ENCODE data around the gene CLCF1.

DNA sequence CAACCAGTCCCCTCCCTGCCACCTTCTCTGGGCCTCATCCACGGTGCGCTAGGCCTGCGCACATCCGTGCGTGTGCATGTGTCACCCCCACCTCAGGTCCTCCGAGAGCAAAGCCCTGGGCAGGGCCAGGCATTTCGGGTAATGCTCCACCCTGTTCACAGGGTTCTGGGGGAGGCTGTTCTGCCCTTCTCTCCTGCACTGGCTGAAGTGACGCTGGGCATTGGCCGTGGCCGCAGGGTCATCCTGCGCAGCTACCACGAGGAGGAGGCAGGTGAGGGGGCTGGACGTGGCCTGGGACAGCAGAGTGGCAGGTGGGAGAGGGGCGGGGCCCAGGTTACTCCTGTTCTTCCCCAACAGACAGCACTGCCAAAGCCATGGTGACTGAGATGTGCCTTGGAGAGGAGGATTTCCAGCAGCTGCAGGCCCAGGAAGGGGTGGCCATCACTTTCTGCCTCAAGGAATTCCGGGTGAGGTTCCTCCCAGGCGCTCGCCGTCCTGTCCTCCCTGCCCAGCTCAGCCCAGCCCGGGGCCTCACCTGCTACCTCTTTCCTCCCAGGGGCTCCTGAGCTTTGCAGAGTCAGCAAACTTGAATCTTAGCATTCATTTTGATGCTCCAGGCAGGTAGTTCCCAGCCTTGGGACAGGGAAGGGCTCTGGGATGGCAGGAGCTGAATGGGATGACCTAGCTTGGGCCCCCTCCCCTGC is 22.3 kb upstream of the CLCF1 start:
- TF ChIP-seq, protein P1, sequence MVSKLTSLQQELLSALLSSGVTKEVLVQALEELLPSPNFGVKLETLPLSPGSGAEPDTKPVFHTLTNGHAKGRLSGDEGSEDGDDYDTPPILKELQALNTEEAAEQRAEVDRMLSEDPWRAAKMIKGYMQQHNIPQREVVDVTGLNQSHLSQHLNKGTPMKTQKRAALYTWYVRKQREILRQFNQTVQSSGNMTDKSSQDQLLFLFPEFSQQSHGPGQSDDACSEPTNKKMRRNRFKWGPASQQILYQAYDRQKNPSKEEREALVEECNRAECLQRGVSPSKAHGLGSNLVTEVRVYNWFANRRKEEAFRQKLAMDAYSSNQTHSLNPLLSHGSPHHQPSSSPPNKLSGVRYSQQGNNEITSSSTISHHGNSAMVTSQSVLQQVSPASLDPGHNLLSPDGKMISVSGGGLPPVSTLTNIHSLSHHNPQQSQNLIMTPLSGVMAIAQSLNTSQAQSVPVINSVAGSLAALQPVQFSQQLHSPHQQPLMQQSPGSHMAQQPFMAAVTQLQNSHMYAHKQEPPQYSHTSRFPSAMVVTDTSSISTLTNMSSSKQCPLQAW (CRISPR knock-in tag; IDR thresholded peaks at IDR 0.05): no peak
- TF ChIP-seq POLR2A (IDR thresholded peaks at IDR 0.05; ENCODE audit: insufficient read depth in 1 of 2, low read depth in 2 of 2, low read length in 2 of 2) (0 out of 4 replicates have a peak, but pooled peaks of 1 of the 2 experiments have one; percentile 42), NFIC (IDR thresholded peaks at IDR 0.05; ENCODE audit: low read length) (no peak), PHF21A (CRISPR knock-in tag; IDR thresholded peaks at IDR 0.05) (no peak)
- TF ChIP-seq, protein P2, sequence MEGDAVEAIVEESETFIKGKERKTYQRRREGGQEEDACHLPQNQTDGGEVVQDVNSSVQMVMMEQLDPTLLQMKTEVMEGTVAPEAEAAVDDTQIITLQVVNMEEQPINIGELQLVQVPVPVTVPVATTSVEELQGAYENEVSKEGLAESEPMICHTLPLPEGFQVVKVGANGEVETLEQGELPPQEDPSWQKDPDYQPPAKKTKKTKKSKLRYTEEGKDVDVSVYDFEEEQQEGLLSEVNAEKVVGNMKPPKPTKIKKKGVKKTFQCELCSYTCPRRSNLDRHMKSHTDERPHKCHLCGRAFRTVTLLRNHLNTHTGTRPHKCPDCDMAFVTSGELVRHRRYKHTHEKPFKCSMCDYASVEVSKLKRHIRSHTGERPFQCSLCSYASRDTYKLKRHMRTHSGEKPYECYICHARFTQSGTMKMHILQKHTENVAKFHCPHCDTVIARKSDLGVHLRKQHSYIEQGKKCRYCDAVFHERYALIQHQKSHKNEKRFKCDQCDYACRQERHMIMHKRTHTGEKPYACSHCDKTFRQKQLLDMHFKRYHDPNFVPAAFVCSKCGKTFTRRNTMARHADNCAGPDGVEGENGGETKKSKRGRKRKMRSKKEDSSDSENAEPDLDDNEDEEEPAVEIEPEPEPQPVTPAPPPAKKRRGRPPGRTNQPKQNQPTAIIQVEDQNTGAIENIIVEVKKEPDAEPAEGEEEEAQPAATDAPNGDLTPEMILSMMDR (CRISPR knock-in tag; IDR thresholded peaks at IDR 0.05): no peak
- TF ChIP-seq, protein P3, sequence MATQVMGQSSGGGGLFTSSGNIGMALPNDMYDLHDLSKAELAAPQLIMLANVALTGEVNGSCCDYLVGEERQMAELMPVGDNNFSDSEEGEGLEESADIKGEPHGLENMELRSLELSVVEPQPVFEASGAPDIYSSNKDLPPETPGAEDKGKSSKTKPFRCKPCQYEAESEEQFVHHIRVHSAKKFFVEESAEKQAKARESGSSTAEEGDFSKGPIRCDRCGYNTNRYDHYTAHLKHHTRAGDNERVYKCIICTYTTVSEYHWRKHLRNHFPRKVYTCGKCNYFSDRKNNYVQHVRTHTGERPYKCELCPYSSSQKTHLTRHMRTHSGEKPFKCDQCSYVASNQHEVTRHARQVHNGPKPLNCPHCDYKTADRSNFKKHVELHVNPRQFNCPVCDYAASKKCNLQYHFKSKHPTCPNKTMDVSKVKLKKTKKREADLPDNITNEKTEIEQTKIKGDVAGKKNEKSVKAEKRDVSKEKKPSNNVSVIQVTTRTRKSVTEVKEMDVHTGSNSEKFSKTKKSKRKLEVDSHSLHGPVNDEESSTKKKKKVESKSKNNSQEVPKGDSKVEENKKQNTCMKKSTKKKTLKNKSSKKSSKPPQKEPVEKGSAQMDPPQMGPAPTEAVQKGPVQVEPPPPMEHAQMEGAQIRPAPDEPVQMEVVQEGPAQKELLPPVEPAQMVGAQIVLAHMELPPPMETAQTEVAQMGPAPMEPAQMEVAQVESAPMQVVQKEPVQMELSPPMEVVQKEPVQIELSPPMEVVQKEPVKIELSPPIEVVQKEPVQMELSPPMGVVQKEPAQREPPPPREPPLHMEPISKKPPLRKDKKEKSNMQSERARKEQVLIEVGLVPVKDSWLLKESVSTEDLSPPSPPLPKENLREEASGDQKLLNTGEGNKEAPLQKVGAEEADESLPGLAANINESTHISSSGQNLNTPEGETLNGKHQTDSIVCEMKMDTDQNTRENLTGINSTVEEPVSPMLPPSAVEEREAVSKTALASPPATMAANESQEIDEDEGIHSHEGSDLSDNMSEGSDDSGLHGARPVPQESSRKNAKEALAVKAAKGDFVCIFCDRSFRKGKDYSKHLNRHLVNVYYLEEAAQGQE (IDR thresholded peaks at IDR 0.05; ENCODE audit: borderline replicate concordance in 1 of 2, low read depth in 1 of 2, low read length in 2 of 2): no peak

All from HepG2 (cell line).